Measurements from ENCODE around the gene NRP1. TPM values are rescaled to one million over a fixed set of nuclear protein-coding genes. Genes with fewer than 3 reads are reported as not detected.
A peak's percentile ranks its signal among the peaks of the same experiment; 100 is the strongest.
"Not testable (repeated sequence)": the region's sequence is repeated elsewhere in the genome, so short reads cannot be mapped to it uniquely, and the experiment has no call there.

Gene NRP1
- polyA plus RNA-seq, 5 donors, result 119 to 173 (median 158) TPM

GRCh38 chr10:33327751-33328150, 6.7 kb downstream of the NRP1 start:
- no peak for DNase-seq

GRCh38 chr10:33326933-33327332, 7.5 kb downstream of the NRP1 start:
- DNase-seq, result no peak

GRCh38 chr10:33325929-33326328, 8.5 kb downstream of the NRP1 start:
- no peak for DNase-seq

GRCh38 chr10:33323721-33324120, 10.7 kb downstream of the NRP1 start:
- no peak for DNase-seq

GRCh38 chr10:33321516-33321915, 13.0 kb downstream of the NRP1 start:
- no peak for DNase-seq

GRCh38 chr10:33320288-33320687, 14.2 kb downstream of the NRP1 start:
- no peak for DNase-seq

GRCh38 chr10:33315891-33316290, 18.6 kb downstream of the NRP1 start:
- DNase-seq, result no peak

GRCh38 chr10:33314811-33315561, 19.5 kb downstream of the NRP1 start:
- no peak for DNase-seq

- no peak for DNase-seq
Measured at GRCh38 chr10:33311640-33312039, 22.8 kb downstream of the NRP1 start.

GRCh38 chr10:33310853-33311252, 23.6 kb downstream of the NRP1 start:
- DNase-seq, result no peak

- no peak for DNase-seq
Measured at GRCh38 chr10:33309406-33309805, 25.1 kb downstream of the NRP1 start.

- DNase-seq, result no peak
Measured at GRCh38 chr10:33307835-33308234, 26.6 kb downstream of the NRP1 start.

GRCh38 chr10:33306701-33307519, 27.6 kb downstream of the NRP1 start:
- DNase-seq, result no peak

- DNase-seq, result peak in 1 of 2 donors; percentile 27
Measured at GRCh38 chr10:33306126-33306525, 28.3 kb downstream of the NRP1 start.

GRCh38 chr10:33304423-33305225, 29.8 kb downstream of the NRP1 start:
- no peak for DNase-seq

GRCh38 chr10:33303988-33304387, 30.5 kb downstream of the NRP1 start:
- no peak for DNase-seq

- DNase-seq, result no peak
Measured at GRCh38 chr10:33302208-33302829, 32.1 kb downstream of the NRP1 start.

GRCh38 chr10:33301097-33301789, 33.2 kb downstream of the NRP1 start:
- DNase-seq, result no peak

GRCh38 chr10:33300544-33300943, 33.9 kb downstream of the NRP1 start:
- DNase-seq, result not testable (repeated sequence)

- no peak for DNase-seq
Measured at GRCh38 chr10:33298893-33299292, 35.6 kb downstream of the NRP1 start.

GRCh38 chr10:33298110-33298509, 36.4 kb downstream of the NRP1 start:
- DNase-seq, result no peak

Data from right lung (tissue), 5 donors.